Measurements from ENCODE around the gene MLLT6.

GRCh38 chr17:38672788-38673706 lies 32.0 kb upstream of the MLLT6 start:
- TF ChIP-seq CTCF (IDR thresholded peaks at IDR 0.05; ENCODE audit: low read depth, low read length) (no peak), EZH2phosphoT487 (IDR thresholded peaks at IDR 0.05; ENCODE audit: low read depth) (no peak)

Data from OCI-LY3 (cell line).